ENCODE measurements around the gene KLF5.

DNA sequence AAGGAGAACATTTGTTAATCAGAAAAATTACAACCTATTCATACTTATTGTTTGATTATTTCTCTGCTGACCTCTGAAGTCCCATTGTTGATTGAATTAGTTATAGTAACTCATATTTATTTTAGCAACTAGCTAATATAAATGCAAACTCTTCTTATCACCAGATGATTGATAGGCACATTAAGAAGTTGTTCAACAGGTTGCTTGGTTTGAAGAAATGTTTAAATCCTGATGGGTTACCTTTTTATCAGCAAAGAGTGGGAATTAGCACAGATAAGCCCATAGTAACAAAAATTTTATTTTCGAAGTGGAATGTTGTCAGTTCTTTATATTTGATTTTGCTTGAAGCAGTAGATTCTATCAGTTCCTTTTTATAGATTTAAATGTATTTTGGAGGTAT is 44.4 kb downstream of the KLF5 start:
- TF ChIP-seq, protein P1, sequence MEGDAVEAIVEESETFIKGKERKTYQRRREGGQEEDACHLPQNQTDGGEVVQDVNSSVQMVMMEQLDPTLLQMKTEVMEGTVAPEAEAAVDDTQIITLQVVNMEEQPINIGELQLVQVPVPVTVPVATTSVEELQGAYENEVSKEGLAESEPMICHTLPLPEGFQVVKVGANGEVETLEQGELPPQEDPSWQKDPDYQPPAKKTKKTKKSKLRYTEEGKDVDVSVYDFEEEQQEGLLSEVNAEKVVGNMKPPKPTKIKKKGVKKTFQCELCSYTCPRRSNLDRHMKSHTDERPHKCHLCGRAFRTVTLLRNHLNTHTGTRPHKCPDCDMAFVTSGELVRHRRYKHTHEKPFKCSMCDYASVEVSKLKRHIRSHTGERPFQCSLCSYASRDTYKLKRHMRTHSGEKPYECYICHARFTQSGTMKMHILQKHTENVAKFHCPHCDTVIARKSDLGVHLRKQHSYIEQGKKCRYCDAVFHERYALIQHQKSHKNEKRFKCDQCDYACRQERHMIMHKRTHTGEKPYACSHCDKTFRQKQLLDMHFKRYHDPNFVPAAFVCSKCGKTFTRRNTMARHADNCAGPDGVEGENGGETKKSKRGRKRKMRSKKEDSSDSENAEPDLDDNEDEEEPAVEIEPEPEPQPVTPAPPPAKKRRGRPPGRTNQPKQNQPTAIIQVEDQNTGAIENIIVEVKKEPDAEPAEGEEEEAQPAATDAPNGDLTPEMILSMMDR (IDR thresholded peaks at IDR 0.05): no peak
- TF ChIP-seq POLR2AphosphoS5 (IDR thresholded peaks at IDR 0.05): no peak
- no peak for TF ChIP-seq EP300 (IDR thresholded peaks at IDR 0.05)
